ENCODE results near the gene ST6GALNAC3.
"Not testable (repeated sequence)": the region's sequence is repeated elsewhere in the genome, so short reads cannot be mapped to it uniquely, and the experiment has no call there.

Gene ST6GALNAC3

GRCh38 chr1:76121850-76122249 is 47.3 kb downstream of the ST6GALNAC3 start:
- Histone ChIP-seq H3K27ac (no peak overlapping the region), H3K4me1 (no peaks in the 10 kb centered on the region), H3K27me3 (no peaks in the 10 kb centered on the region), H3K36me3 (no peaks in the 10 kb centered on the region), H3K4me3 (no peak overlapping the region), H3K9me3 (no peaks in the 10 kb centered on the region)
- intact Hi-C loops (cut with DNase I; ENCODE audit: low total_unique reads) = no loop called here
- DNase-seq = no peak
- no peak for TF ChIP-seq CTCF (IDR thresholded peaks at IDR 0.05)

- intact Hi-C loops (cut with DNase I; ENCODE audit: low total_unique reads) = no loop called here
- no peaks in the 10 kb centered on the region for H3K36me3 ChIP-seq
- no peaks in the 10 kb centered on the region for H3K27me3 ChIP-seq
- no peaks in the 10 kb centered on the region for H3K9me3 ChIP-seq
- H3K4me1 ChIP-seq = no peaks in the 10 kb centered on the region
- H3K4me3 ChIP-seq = no peak overlapping the region
- no peak for DNase-seq
- no peak for TF ChIP-seq CTCF (IDR thresholded peaks at IDR 0.05)
- H3K27ac ChIP-seq = no peak overlapping the region
Measured at GRCh38 chr1:76122271-76122670, 47.7 kb downstream of the ST6GALNAC3 start.

GRCh38 chr1:76123411-76124064 is 49.0 kb downstream of the ST6GALNAC3 start:
- DNase-seq; H3K4me1 ChIP-seq; H3K27ac ChIP-seq; H3K27me3 ChIP-seq; intact Hi-C loops (cut with DNase I; ENCODE audit: low total_unique reads); H3K9me3 ChIP-seq; H3K36me3 ChIP-seq; H3K4me3 ChIP-seq: not testable (repeated sequence)

- intact Hi-C loops (cut with DNase I; ENCODE audit: low total_unique reads) = no loop called here
- H3K27me3 ChIP-seq = no peaks in the 10 kb centered on the region
- H3K4me1 ChIP-seq = no peaks in the 10 kb centered on the region
- H3K9me3 ChIP-seq = no peaks in the 10 kb centered on the region
- H3K36me3 ChIP-seq = peaks cover 0 to 8% (median 0%) of the 10 kb centered on the region in 3 donors
- DNase-seq = no peak
- no peak for TF ChIP-seq CTCF (IDR thresholded peaks at IDR 0.05)
- no peak overlapping the region for H3K27ac ChIP-seq
- no peak overlapping the region for H3K4me3 ChIP-seq
Measured at GRCh38 chr1:76124196-76124595, 49.6 kb downstream of the ST6GALNAC3 start.

- Histone ChIP-seq H3K4me3 (no peak overlapping the region), H3K27ac (no peak overlapping the region), H3K4me1 (no peaks in the 10 kb centered on the region), H3K36me3 (peaks cover 0 to 8% (median 0%) of the 10 kb centered on the region in 3 donors), H3K27me3 (no peaks in the 10 kb centered on the region), H3K9me3 (no peaks in the 10 kb centered on the region)
- intact Hi-C loops (cut with DNase I; ENCODE audit: low total_unique reads) = no loop called here
- TF ChIP-seq CTCF (IDR thresholded peaks at IDR 0.05) = no peak
- no peak for DNase-seq
Measured at GRCh38 chr1:76125473-76126219, 51.1 kb downstream of the ST6GALNAC3 start.

GRCh38 chr1:76128096-76128495 is 53.5 kb downstream of the ST6GALNAC3 start:
- peaks cover 0 to 8% (median 0%) of the 10 kb centered on the region in 3 donors for H3K36me3 ChIP-seq
- H3K27me3 ChIP-seq = no peaks in the 10 kb centered on the region
- no peak for TF ChIP-seq CTCF (IDR thresholded peaks at IDR 0.05)
- no peaks in the 10 kb centered on the region for H3K9me3 ChIP-seq
- H3K27ac ChIP-seq = no peak overlapping the region
- no peaks in the 10 kb centered on the region for H3K4me1 ChIP-seq
- intact Hi-C loops (cut with DNase I; ENCODE audit: low total_unique reads) = no loop called here
- no peak for DNase-seq
- H3K4me3 ChIP-seq = no peak overlapping the region

All from tibial artery (tissue), 4 donors.